ENCODE data around the gene GRM5.

GRM5 gene

DNA sequence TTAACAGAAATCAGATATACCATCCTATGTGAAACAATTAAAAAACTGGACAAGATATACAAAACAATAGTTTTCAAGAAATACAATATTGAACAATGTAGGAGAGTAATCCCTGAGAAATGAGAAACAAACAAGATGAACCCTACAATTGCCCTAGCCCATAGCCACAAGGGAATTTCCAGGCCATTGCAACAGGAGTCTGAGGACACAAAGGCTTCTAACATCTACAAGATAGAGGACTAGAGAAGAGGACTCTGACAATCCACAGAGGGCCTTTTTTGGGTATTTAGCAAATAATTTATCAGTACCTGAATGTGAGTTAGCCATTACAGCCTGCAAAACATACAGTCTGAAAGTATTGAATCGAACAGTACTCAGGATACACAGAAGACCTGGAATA, 251.7 kb downstream of the GRM5 start:
- Histone ChIP-seq H3K27ac (ENCODE audit: low read depth, low read length) (no peak overlapping the region), H3K27me3 (ENCODE audit: control insufficient read depth, insufficient read depth, low read length) (no peaks in the 10 kb centered on the region), H3K4me3 (ENCODE audit: low read length) (no peak overlapping the region), H3K36me3 (ENCODE audit: control insufficient read depth, insufficient read depth, low read length) (no peaks in the 10 kb centered on the region), H3K4me1 (ENCODE audit: control insufficient read depth, insufficient read depth, low read length) (no peaks in the 10 kb centered on the region), H3K9ac (ENCODE audit: low read length) (no peak overlapping the region)

- no peak overlapping the region for H3K4me3 ChIP-seq (ENCODE audit: low read length)
- H3K9ac ChIP-seq (ENCODE audit: low read length): no peak overlapping the region
- H3K4me1 ChIP-seq (ENCODE audit: control insufficient read depth, insufficient read depth, low read length): no peaks in the 10 kb centered on the region
- H3K27me3 ChIP-seq (ENCODE audit: control insufficient read depth, insufficient read depth, low read length): no peaks in the 10 kb centered on the region
- H3K27ac ChIP-seq (ENCODE audit: low read depth, low read length): no peak overlapping the region
- H3K36me3 ChIP-seq (ENCODE audit: control insufficient read depth, insufficient read depth, low read length): no peaks in the 10 kb centered on the region
Observed at GRCh38 chr11:88813233-88813915, 252.4 kb downstream of the GRM5 start.

DNA sequence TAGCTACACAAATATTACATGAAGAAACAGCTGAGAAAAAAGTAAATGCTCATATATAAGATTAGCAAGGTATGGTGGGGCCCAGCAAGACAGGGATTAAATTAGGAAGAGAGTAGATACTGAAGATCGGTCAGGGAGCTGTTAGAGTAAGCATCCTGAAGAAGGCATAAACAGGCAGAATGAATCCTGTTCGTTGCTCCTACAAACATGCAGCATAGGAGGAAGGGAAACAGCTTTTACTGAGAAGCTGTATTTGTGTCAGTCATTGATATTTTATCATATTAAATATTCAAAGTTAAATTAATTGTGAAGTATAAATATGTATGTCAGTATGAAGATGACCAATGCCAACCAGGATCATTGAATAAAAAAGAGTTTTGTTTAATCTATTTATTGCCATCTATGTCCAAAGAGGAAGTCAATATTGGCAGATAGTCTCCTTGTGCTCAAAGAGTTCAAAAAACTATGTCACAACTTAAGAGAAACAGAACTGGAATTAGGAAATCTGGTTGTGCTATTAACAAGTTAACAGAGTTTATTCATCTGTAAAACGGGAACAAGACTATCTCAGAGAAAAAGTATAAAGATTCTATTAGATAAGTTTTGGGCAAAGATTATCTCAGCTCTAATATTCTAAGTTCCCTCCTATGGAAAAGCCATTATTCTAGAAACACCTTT, 255.2 kb downstream of the GRM5 start:
- no peak overlapping the region for H3K27ac ChIP-seq (ENCODE audit: low read depth, low read length)
- no peaks in the 10 kb centered on the region for H3K36me3 ChIP-seq (ENCODE audit: control insufficient read depth, insufficient read depth, low read length)
- no peaks in the 10 kb centered on the region for H3K27me3 ChIP-seq (ENCODE audit: control insufficient read depth, insufficient read depth, low read length)
- H3K4me3 ChIP-seq (ENCODE audit: low read length): no peak overlapping the region
- H3K9ac ChIP-seq (ENCODE audit: low read length): no peak overlapping the region
- no peaks in the 10 kb centered on the region for H3K4me1 ChIP-seq (ENCODE audit: control insufficient read depth, insufficient read depth, low read length)

DNA sequence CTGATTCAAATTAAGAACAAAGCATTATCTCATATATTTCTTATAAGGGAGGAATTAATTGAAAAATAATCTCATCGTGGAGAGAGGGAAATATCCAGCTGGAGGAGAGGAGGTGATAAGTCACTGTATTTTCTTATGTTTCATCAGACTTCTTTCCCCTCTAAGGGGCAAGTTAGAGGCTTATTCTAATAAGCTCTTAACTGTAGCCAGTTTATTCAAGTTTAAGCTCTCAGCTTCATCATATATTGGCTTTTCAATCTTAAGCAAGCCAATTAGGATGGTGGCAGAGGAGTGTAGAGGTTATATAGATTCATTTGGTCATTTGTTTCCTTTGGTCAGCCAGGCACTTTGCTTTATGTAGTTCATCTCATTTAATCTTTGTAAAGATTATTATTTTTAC, 256.7 kb downstream of the GRM5 start:
- Histone ChIP-seq H3K4me3 (ENCODE audit: low read length) (no peak overlapping the region), H3K27me3 (ENCODE audit: control insufficient read depth, insufficient read depth, low read length) (no peaks in the 10 kb centered on the region), H3K27ac (ENCODE audit: low read depth, low read length) (no peak overlapping the region), H3K9ac (ENCODE audit: low read length) (no peak overlapping the region), H3K4me1 (ENCODE audit: control insufficient read depth, insufficient read depth, low read length) (no peaks in the 10 kb centered on the region), H3K36me3 (ENCODE audit: control insufficient read depth, insufficient read depth, low read length) (no peaks in the 10 kb centered on the region)

DNA sequence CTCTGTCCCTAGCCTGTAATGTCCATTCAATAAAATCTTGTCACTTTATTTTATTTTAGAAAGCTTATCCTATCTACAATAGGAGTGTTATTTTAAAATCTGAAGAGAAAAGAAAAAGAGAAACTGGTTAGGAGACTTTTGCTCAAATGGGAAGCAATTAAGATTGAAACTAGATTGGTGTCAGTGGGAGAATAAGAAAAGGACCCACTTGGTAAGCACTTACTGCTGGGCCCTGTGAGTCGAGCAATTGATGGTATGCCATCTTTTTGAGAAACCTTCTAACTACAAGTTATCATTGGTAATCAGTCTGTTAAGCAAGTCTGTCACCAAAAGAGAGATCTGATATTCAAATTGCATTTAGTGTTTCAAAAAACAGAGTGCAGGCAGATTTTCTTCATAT, 258.4 kb downstream of the GRM5 start:
- Histone ChIP-seq H3K27ac (ENCODE audit: low read depth, low read length) (no peak overlapping the region), H3K27me3 (ENCODE audit: control insufficient read depth, insufficient read depth, low read length) (no peaks in the 10 kb centered on the region), H3K4me1 (ENCODE audit: control insufficient read depth, insufficient read depth, low read length) (no peaks in the 10 kb centered on the region), H3K36me3 (ENCODE audit: control insufficient read depth, insufficient read depth, low read length) (no peaks in the 10 kb centered on the region), H3K9ac (ENCODE audit: low read length) (no peak overlapping the region), H3K4me3 (ENCODE audit: low read length) (no peak overlapping the region)

GRCh38 chr11:88806410-88806809, 259.4 kb downstream of the GRM5 start:
- Histone ChIP-seq H3K4me3 (ENCODE audit: low read length) (no peak overlapping the region), H3K36me3 (ENCODE audit: control insufficient read depth, insufficient read depth, low read length) (no peaks in the 10 kb centered on the region), H3K9ac (ENCODE audit: low read length) (no peak overlapping the region), H3K27me3 (ENCODE audit: control insufficient read depth, insufficient read depth, low read length) (no peaks in the 10 kb centered on the region), H3K27ac (ENCODE audit: low read depth, low read length) (no peak overlapping the region), H3K4me1 (ENCODE audit: control insufficient read depth, insufficient read depth, low read length) (no peaks in the 10 kb centered on the region)

DNA sequence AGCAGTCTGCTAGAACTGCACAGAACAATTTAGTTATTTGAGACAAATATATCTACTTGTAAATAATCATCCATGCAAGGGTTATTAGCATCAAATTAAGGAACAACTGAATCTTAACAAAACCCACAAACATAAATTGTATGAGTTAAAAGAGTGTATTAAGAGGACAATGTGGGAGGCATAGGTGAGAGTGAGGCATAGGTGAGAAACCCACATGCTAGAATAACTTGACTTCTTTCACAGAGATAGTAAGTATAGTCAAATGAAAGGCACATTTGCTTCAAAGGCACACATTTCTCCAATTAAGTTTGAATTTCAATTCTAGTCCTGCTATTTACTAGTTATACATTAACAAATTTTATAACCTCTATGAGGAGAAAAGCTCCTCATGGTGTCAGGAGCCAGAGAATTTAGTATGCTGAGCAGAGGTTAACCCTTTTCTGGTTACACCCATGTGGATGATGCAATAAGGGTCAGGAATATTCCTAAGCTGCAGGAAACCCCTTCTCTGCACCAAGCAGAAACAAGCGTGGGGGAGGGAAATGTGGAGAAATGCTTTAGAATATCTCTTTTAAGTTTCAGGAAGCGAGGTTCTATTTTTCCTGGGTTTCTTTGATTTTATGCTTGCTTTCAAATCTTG, 264.2 kb downstream of the GRM5 start:
- no peaks in the 10 kb centered on the region for H3K27me3 ChIP-seq (ENCODE audit: control insufficient read depth, insufficient read depth, low read length)
- H3K4me1 ChIP-seq (ENCODE audit: control insufficient read depth, insufficient read depth, low read length): no peaks in the 10 kb centered on the region
- no peaks in the 10 kb centered on the region for H3K36me3 ChIP-seq (ENCODE audit: control insufficient read depth, insufficient read depth, low read length)
- H3K9ac ChIP-seq (ENCODE audit: low read length): no peak overlapping the region
- H3K27ac ChIP-seq (ENCODE audit: low read depth, low read length): no peak overlapping the region
- no peak overlapping the region for H3K4me3 ChIP-seq (ENCODE audit: low read length)

DNA sequence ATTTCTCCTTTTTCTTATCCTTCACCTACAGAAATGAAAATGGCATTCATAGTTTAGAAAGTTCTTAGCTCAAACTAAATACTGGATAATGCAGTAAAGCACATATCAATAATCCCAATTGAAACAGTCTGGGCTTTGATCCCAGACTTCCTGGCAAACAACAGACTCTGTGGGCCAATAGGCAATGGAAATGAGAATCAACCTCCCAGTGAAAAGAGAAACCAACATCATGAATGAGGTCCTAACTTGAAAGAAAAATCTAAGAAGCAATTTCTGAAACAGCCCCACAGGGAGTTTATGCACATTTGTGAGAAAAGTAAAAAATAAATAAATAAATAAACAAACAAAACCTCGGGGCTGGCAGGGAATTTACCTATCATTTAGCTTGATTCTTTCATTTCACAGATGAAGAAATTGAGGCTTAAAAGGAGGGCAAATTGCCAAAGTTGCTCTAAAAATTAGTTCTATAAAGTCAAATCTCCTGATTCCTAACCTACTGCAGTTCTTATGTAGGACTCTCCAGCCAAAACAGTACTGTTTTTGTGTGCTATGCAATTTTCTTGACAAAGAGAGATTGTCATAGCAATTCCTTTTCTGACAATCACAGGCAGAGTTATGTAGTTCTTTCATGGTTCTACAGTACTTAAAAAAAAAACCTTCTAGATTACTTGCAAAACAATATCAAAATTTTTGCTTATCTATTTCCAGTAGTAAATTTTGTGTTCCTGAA, 265.8 kb downstream of the GRM5 start:
- H3K27ac ChIP-seq (ENCODE audit: low read depth, low read length): no peak overlapping the region
- H3K9ac ChIP-seq (ENCODE audit: low read length): no peak overlapping the region
- H3K27me3 ChIP-seq (ENCODE audit: control insufficient read depth, insufficient read depth, low read length): no peaks in the 10 kb centered on the region
- H3K4me3 ChIP-seq (ENCODE audit: low read length): no peak overlapping the region
- H3K4me1 ChIP-seq (ENCODE audit: control insufficient read depth, insufficient read depth, low read length): no peaks in the 10 kb centered on the region
- H3K36me3 ChIP-seq (ENCODE audit: control insufficient read depth, insufficient read depth, low read length): no peaks in the 10 kb centered on the region

DNA sequence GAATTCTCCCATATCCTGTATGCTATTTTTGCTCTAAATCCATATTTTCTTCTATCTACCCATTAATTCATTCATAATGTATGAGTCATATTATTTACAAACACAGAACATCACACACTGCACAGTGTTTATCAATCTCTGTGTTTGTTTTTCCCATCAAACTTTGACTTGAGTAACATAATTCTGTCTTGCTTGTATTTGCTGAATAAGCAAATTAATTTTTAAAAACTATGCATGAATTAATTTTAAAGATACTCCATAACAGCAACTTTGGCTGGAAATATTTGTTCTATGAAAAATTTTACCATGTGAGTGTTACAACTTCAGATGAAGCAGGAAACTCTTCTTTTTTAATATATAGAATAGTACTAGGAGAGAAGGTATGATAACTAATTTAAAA, 275.6 kb downstream of the GRM5 start:
- Histone ChIP-seq H3K27ac (ENCODE audit: low read depth, low read length) (no peak overlapping the region), H3K36me3 (ENCODE audit: control insufficient read depth, insufficient read depth, low read length) (no peaks in the 10 kb centered on the region), H3K4me1 (ENCODE audit: control insufficient read depth, insufficient read depth, low read length) (no peaks in the 10 kb centered on the region), H3K27me3 (ENCODE audit: control insufficient read depth, insufficient read depth, low read length) (no peaks in the 10 kb centered on the region), H3K9ac (ENCODE audit: low read length) (no peak overlapping the region), H3K4me3 (ENCODE audit: low read length) (no peak overlapping the region)

GRCh38 chr11:88779577-88779976, 286.2 kb downstream of the GRM5 start:
- Histone ChIP-seq H3K4me3 (ENCODE audit: low read length) (no peak overlapping the region), H3K27ac (ENCODE audit: low read depth, low read length) (no peak overlapping the region), H3K27me3 (ENCODE audit: control insufficient read depth, insufficient read depth, low read length) (no peaks in the 10 kb centered on the region), H3K4me1 (ENCODE audit: control insufficient read depth, insufficient read depth, low read length) (no peaks in the 10 kb centered on the region), H3K9ac (ENCODE audit: low read length) (no peak overlapping the region), H3K36me3 (ENCODE audit: control insufficient read depth, insufficient read depth, low read length) (no peaks in the 10 kb centered on the region)

DNA sequence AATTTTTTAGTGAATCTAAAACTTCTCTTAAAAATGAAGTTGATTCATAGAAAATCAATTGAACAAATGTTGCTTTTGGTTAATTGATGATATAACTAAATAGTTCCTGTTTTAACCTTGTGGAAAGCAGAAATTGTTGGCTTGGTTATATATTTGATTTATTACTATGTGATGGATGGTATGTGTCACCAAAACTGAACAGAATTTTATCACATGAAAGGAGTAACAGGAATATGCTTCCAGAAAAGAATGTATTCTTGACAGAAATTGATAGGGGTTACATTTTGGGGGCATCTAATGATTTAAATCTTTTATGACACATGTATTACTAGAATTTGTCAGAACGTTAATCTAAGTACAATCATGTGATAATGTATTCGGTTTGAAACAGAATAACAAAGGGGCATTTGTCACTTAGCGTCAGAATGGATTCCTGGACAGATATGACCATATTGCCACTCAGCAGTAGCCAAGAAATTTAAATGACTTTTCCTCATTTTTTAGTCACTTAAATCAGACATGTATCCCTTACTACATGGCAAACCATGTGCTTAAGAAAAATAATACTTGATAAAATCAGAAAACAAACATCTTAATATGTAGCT, 295.2 kb downstream of the GRM5 start:
- Histone ChIP-seq H3K4me1 (ENCODE audit: control insufficient read depth, insufficient read depth, low read length) (no peaks in the 10 kb centered on the region), H3K36me3 (ENCODE audit: control insufficient read depth, insufficient read depth, low read length) (no peaks in the 10 kb centered on the region), H3K27me3 (ENCODE audit: control insufficient read depth, insufficient read depth, low read length) (no peaks in the 10 kb centered on the region), H3K9ac (ENCODE audit: low read length) (no peak overlapping the region), H3K4me3 (ENCODE audit: low read length) (no peak overlapping the region), H3K27ac (ENCODE audit: low read depth, low read length) (no peak overlapping the region)

- Histone ChIP-seq H3K36me3 (ENCODE audit: control insufficient read depth, insufficient read depth, low read length) (no peaks in the 10 kb centered on the region), H3K27me3 (ENCODE audit: control insufficient read depth, insufficient read depth, low read length) (no peaks in the 10 kb centered on the region), H3K27ac (ENCODE audit: low read depth, low read length) (no peak overlapping the region), H3K4me3 (ENCODE audit: low read length) (no peak overlapping the region), H3K4me1 (ENCODE audit: control insufficient read depth, insufficient read depth, low read length) (no peaks in the 10 kb centered on the region), H3K9ac (ENCODE audit: low read length) (no peak overlapping the region)
Observed at GRCh38 chr11:88744140-88744539, 321.6 kb downstream of the GRM5 start.

All from rectal smooth muscle tissue (tissue), 1 donor.